ENCODE results near the gene GLT6D1. TPM values are rescaled to one million over a fixed set of nuclear protein-coding genes. Genes with fewer than 3 reads are reported as not detected.

Gene GLT6D1
- total RNA-seq, 1 donor from 2014 or later: not detected

Other genes with a start within 250 kb of the GLT6D1 start
- gene PPP1R26, start 159.8 kb downstream of the GLT6D1 start, total RNA-seq: 10.6 and 11.3 TPM in 2 replicates
- gene MRPS2, start 138.9 kb downstream of the GLT6D1 start, total RNA-seq: 35.8 and 38.6 TPM in 2 replicates
- gene LCN1, start 118.1 kb downstream of the GLT6D1 start, total RNA-seq: not detected in 2 replicates
- not detected in 2 replicates for gene OBP2A, start 93.4 kb downstream of the GLT6D1 start, total RNA-seq
- gene PAEP, start 77.8 kb downstream of the GLT6D1 start, total RNA-seq: 0.39 TPM in 1 of 2 replicates, not detected in the other
- gene LCN9, start 23.8 kb upstream of the GLT6D1 start, total RNA-seq: 2.1 and 4.8 TPM in 2 replicates
- gene SOHLH1, start 59.9 kb upstream of the GLT6D1 start, total RNA-seq: not detected in 2 replicates
- not detected in 2 replicates for gene KCNT1, start 62.6 kb upstream of the GLT6D1 start, total RNA-seq

Measured in astrocyte (in vitro differentiated cells and primary cell).